Heart left ventricle (tissue), 13 donors: Measurements from ENCODE around the gene S100A13.

Source experiments
- POLR2A ChIP-seq, 2 donors: fragments of 450-650 bp; IDR thresholded peaks; one replicate each; pipeline ENCODE4 v1.6.1; 2017; ENCODE audit warnings: antibody characterized with exemption in 2 of 2, mild to moderate bottlenecking in 2 of 2, moderate library complexity in 2 of 2
- TF ChIP-seq, protein P1 (sequence below), 12 donors: fragments of 200-600 bp; sonication (generic) in 4 of 12; IDR thresholded peaks; one replicate each; pipeline versions ENCODE4 v1.5.0 to v1.8.0; 2018 to 2022; ENCODE audit warnings: antibody characterized with exemption in 12 of 12, mild to moderate bottlenecking in 5 of 12
- donor health status: ischemic (EF 13 %, LVEDD 7.1; RV severe dilation, severe dysfunction).
- donor health status: DM: no; HTN: yes; CAD: no.
- donor health status: DM: no; HTN: no; CAD: no.
- donor health status: ischemic (EF 25% LVEDD 6.9; RV normal size, moderate dysfunction).
- donor health status: ischemic (EF 25% LVEDD 5.7; RV mildly dilated, moderate dysfunction).
- donor health status: ischemic (EF 35%, LVEDD 5.7; RV mildly dilated, moderate dysfunction).
- donor health status: nonischemic (EF 11% LVEDD 7.7; RV severe dilation, severe dysfunction).
- donor health status: DM: yes; HTN: yes; CAD: no.
- donor health status: PGD.
- donor health status: ischemic (EF 29% LVEDD 5.4; RV normal size, mild dysfunction).
- donor health status: nonischemic (EF 23%, LVEDD 6.1; RV moderate dilation, normal function).

DNA sequence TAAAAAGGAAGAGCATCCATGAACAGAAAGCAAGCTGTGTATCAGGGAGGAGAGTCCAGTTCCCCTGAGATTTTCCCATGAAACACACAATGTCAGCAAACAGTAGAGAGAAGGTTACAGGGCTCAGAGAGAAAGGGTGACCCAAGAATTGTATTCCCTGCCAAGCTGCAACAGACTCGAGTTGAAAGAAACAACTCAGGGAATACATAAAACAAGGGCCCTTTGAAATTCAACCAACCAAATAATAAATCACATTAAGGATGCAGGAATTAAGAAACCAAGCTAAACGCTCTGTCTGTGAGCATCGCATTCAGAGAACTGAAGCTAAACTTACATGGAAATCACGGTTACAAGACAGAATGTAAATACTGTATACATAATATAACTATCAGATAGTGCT lies 34.6 kb downstream of the S100A13 start:
- TF ChIP-seq, protein P1, sequence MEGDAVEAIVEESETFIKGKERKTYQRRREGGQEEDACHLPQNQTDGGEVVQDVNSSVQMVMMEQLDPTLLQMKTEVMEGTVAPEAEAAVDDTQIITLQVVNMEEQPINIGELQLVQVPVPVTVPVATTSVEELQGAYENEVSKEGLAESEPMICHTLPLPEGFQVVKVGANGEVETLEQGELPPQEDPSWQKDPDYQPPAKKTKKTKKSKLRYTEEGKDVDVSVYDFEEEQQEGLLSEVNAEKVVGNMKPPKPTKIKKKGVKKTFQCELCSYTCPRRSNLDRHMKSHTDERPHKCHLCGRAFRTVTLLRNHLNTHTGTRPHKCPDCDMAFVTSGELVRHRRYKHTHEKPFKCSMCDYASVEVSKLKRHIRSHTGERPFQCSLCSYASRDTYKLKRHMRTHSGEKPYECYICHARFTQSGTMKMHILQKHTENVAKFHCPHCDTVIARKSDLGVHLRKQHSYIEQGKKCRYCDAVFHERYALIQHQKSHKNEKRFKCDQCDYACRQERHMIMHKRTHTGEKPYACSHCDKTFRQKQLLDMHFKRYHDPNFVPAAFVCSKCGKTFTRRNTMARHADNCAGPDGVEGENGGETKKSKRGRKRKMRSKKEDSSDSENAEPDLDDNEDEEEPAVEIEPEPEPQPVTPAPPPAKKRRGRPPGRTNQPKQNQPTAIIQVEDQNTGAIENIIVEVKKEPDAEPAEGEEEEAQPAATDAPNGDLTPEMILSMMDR (IDR thresholded peaks at IDR 0.05), result no peak
- no peak for TF ChIP-seq POLR2A (IDR thresholded peaks at IDR 0.05)
